NCI-H2107 treated with DMSO at 0.1 percent for 48 hours (cell line): ENCODE data around the gene PLEKHO2.

Source experiments
- DNase-seq: peaks from one replicate; lab custom pipeline; 2025; ENCODE audit not compliant: unreplicated experiment; lab: John Stamatoyannopoulos, UW

The PLEKHO2 gene

DNA sequence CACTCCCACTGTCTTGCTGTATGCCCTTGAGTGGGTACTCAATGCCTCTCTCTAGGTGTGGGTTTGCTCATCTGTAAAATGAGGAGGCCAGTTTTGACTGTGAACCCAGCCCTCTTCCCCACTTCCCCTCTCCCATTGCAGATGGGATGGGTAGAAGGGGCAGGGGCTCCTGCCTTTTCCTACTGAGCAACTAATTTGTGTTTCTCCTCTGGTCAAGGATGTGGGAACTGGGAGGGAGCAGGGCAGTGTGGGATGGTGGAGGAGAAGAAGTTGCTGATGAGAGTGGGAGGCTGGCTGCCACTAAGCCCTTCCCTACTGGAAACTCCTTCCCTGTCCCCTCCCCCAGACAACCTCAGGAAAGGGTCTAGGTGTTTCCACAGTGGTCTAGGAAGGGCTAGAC lies 49.8 kb downstream of the PLEKHO2 start:
- DNase-seq = no peak

DNA sequence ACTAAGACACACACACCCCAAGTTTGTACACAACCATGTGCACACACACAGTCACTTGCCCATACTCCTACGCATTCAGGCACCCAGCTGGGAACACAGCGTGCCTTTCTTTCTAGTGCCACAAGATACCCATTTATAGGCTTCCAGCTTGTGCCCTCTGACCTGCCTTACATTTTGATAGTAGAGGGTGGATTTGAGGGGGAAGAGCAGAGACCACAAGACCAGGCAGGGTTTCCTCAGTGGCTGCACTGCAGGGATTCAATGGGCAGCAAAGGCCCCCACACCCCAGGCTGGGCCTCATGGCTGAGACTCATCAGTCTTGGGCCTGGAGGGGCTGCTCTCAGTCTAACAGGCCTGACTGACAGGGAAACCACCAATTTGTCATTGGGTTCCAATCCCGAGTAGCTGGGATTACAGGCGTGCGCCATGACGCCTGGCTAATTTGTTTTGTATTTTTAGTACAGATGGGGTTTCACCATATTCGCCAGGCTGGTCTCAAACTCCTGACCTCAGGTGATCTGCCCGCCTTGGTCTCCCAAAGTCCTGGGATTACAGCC lies 51.2 kb downstream of the PLEKHO2 start:
- DNase-seq = no peak

DNA sequence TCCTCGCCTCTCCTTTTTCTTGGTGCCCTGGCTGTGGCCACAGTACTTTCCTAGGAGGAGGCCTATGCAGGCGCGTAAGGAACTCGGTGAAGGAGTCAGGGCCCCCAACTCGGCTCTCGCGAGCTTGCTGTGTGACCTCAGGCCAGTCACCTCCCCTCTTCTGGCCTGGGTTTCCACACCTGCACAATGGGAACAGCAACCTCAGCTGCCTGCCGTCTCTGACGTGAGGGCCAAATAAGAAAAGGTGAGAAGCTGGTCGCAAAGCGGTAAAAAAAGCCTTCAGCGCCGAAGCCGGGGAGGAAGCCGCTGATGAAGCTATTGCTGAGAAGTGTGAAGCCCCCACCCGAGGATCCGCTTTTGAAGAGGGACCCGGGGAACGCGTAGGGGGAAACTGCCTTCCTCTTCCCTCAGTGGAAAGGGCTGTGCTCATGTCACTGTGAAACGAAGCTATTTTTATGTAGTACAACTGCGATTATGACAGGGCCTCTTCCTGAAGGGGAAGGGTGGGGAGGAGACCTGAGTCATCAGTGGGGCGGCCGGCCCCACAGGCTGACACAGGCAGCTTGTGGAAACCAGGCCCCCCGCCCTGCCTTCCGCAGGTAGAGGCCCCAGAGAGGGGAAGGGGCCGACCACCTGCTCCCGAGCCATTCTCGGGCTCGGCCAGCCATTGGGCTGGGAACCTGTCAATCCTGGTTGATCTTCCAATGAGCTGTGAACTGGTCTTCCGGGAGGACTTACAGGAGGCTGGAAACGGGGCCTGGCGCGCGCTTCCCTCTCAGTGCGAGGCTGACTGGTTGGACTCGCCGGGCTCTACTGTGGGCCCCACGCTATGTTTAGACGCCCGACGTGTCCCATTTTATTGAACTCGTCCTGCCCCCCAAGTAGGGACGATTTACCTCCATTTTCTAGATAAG lies 52.0 kb downstream of the PLEKHO2 start:
- DNase-seq = no peak

DNA sequence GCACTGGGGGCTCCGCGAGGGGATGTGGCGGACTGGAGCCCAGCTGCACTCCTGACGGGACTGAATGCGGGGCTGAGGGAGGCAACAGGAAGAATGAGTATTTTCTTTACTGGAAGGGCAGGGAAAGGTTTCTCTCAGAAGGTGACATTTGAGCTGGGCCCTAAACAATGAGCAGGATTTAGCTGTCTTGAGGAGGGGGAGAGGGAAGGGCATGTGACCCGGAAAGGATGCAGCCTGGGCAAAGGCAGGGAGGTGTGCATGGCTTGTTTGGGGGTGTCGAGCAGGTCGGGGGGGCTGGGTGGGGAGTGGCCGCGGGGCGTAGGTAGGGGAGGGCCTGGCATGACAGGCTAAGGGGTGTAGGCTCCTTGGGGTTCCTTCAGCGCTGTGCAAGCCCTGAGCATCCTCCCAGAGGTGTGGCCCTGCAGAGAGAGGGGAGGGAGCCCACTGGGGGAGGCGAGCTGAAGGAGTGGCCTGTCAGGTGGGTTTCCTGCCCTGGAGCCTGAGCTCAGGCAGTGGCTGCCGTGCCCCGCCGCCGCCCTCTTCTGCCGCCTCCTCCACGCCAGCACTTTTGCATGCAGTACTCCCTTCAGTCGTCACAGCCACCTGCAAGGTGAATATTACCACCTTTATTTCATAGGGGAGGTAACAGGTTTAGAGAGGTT lies 52.8 kb downstream of the PLEKHO2 start:
- DNase-seq = no peak

DNA sequence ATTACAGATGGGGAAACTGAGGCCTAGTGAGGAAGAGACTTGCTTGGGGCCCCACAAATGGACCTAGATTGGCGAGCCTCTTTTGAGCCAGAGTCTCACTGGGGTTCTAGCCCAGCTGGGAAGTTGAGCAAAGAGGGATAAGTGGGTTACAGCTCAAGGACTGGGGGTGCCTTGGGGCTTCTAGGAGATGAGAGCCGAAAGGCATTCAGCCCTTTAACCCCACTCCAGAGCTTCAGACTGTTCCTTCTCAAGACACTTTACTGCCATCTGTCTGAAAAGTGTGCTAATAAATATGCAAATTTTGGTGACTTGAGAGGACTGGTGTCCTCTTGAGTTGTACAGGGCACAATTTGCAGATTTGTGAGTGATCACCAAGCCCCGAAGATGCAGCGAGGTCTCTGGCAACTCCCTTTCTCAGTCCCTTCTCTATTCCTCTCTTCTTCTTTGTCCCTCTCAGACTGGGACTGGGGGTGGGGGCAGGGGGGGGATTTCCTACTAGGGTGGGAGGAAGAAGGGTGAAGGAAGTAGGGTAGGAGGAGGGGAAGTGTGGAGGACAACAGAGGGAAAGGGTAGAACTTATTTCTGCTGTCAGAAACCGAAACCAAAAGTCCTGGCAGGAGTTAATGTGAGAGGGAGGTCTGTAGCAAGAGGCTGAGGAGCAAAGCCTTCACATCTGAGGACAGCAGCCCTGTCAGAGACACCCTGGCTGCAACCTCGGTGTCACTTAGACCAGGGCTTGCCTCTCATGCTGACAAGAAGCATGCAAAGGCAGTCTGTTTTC lies 53.8 kb downstream of the PLEKHO2 start:
- DNase-seq = no peak

DNA sequence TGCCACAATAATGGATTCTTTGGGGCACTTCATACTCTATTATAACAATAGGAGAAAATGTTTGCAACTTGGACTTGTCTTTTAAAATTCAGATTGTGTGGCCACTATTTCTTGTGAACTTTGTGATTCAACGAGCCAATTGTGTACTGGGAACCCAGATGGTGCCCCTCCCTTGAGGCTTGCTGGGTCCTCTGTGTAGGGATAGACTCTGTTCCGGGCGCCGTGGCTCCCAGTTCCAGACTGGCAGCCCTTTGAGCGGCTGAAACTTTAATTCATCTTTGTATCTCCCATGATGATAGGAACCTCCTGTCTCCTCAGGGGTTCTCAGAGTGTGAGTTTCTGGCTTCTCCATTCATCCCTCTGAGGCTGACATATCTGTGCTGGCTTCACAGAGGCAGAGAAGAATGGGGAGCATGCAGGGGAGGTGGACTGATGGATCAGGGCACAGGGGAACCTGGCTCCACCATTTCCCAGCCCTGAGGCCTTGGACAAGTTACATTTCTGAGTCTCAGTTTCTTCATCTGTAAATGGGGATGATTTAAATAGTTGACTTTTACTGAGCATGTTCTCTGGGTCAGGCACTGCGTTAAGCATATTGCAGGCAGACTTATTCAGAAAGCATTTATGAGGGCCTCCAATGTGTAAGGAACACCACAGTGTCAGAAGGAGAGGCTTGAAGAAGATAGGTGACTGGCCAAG lies 54.8 kb downstream of the PLEKHO2 start:
- DNase-seq = no peak

DNA sequence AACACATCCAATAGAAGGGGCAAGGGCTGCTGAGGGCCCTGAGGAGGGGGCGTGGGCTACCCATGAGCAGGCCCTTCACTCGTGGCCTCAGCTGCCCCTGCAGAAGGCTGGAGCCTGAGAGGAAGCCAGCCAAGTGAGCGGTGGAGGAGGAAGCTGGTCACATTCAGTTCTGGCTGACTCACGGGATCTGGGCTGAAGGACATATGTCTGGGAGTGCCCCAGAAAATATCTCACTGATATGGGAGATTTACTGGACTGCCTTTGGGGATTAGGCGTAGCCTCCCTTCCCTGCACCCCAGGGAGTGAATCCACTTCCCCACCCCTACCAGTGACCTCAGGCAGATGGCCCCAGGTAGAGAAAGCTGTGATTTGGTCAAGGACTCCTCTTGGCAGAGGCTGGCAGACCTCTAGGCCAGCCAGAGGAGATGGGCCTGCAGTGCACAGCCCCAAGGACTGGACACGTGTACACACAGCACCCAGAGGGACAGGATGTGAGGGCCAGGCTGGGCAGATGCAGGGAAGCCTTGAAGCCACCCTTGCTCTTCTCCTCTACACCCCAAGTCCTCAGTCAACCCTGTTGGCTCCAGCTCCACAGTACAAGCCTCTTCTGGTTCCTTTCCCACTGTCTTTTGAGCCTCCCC lies 55.8 kb downstream of the PLEKHO2 start:
- DNase-seq = no peak

DNA sequence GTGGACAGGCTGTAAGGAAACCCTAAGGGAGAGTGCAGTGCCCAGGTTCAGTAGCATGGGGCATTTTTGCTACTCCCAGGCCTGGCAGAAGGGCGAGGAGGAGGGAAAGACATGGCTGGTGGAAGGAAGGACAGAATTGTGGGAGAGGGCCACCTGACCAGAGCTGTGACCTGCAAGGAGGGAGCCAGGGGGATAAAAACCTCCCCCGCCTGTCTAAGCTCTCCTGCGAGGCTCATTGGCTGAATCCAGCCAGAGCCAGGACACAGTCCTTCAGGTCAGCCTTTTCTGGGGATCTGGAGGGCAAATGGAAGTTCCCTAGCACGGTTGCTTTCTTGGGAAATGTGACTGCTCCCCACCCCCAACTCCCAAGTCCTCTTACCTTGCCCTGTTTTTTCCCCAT lies 56.7 kb downstream of the PLEKHO2 start:
- DNase-seq = no peak

DNA sequence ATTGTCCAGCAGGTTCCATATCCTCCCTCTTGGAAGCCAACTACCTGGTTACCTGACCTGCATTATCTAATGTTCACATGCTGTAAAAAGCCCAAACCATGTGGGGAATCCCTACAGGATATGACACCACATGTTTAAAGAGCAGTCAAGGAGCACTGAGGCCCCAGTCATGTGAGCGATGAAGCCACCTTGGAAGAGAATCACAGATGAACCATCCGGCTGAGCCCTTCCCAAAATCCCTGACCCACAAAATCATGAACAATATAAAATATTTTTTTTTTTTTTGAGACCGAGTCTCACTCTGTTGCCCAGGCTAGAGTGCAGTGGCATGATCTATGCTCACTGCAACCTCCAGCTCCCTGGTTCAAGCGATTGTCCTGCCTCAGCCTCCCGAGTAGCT lies 59.4 kb downstream of the PLEKHO2 start:
- DNase-seq = no peak

DNA sequence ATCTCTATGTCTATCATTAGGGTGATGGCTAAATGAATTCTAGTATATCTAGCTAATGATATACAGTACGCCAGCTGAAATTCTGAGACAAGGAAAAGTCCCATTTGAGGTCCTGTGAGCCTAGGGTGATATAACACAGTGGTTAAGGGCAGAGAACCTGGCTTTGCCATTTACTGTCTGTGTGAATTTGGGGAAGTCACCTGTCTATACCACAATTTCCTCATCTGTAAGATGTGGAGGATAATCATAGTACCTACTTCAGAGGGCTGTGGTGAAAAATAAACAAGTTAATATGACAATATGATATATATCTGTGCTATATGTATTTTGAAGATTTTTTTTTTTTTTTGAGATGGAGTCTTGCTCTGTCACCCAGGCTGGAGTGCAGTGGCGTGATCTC lies 60.2 kb downstream of the PLEKHO2 start:
- no peak for DNase-seq

DNA sequence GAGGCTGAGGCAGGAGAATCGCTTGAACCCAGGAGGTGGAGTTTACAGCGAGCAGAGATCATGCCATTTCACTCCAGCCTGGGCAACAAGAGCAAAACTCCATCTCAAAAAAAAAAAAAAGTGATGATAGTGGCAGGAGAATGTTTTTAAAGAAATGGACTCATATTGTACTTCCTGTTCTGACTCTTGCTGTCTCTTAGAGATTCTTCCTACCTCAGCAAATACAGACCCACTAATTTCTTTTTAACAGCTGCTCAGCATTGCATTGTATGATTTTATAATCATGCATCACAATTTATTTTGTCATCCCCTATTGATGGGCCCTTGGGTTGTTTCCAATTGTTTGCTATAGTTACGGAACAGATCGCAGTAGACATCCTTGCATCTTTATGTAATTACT lies 61.1 kb downstream of the PLEKHO2 start:
- DNase-seq = no peak

DNA sequence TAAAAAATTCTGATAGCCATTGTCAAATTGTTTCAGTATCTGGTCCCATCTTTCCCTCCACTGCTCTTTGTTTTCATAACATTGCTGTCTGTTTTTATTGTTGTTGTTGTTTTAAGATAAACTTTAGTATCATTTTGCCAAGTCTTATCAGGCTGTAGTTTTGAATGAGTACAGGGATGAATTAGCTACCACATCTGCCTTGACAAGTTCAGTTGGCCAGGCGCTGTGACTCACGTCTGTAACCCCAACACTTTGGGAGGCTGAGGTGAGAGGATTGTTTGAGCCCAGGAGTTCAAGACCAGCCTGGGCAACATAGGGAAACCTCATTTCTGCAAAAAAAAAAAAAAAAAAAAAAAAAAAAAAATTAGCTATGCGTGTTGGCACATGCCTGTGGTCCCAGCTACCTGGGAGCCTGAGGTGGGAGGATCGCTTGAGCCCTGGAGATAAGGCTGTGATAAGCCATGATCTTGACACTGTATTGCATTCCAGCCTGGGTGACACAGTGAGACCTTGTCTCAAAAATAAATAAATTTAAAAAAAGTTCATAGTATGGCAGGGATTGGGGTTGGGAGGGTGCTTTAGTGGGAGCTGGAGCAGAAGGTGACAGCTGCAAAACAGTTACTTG lies 61.7 kb downstream of the PLEKHO2 start:
- DNase-seq = no peak

DNA sequence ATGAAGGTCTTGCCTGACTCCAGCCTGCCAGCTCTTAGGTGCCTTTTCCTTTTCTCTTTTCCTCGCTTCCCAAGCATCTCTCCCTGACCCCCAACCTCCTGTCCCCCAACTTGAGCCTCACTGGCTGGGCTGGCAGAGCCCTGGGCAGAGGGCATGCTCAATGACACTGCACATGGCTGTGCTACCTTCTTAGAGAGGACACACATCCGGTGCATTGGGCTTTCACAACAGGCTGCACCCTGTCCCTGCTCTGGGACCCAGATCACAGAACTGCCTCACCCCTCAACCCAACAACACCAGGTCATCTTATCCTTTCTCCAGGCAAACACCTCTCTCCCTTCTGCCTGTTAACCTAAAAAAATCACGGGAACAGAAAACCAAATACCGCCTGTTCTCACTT lies 62.5 kb downstream of the PLEKHO2 start:
- no peak for DNase-seq

DNA sequence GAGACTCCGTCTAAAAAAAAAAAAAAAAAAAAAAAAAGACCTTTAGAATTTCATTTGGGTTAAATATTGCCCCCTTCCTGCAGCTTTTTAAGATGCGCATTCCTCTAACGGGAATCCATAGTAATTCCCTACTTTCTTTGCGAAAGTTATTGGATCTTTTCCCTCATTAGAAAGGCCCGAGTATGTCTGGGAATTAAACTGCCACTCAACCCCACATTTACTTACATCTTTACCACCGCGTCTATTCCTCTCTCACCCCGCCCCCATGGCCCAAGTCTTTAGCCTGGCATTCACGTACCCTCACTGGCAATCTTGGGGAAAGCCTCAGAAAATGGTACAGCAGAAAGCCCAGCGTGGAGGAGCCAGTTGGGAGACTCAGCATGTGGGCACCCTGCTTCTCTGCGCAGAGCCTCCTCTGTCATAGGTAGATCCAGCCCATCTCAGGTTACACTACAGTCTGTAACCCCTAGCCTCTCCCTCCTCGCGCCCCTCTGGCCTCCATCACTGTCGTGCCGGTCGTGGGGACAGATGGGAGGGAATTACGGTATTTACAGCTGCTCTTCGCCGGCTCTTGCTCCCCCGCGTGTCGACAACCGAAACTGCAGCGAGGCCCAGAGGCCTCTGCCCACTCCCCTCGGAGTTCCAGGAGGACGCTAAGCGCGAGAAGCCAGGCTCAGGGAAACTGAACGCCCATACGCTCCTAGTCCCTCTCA lies 63.6 kb downstream of the PLEKHO2 start:
- DNase-seq = no peak

DNA sequence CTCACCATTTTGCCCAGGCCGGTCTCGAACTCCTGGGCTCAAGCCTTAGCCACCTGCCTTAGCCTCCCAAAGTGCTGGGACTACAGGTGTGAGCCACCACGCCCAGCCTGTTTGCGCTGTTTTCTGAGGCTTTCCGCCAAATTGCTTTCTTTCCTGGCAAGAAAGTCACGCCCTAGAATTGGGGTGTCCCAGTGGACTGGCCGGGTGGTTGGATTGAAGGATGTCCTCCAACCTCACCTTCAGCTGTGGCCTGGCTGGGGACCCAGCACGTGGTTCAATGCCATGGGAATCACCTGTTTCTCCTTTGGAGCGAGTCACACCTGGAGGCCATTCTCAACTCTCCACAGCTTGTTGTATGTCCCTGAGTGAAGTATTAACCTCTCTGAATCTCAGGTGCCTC lies 64.2 kb downstream of the PLEKHO2 start:
- DNase-seq = no peak

DNA sequence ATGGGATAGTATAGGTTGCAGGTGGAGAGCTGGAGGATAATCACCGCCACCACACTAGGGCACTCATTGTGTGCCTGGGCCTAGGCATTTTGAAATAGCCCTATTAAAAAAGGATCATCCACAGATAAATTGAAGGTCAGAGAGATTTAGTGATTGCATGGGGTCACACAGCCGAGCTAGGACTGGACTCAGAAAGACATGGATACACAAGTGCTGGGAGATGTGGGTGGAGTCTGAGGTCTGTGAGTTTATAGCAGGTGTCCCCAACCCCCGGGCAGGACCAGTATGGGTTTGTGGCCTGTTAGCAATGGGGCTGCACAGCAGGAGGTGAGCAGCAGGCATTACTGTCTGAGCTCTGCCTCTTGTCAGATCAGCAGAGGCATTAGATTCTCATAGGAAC lies 64.7 kb downstream of the PLEKHO2 start:
- DNase-seq = no peak

DNA sequence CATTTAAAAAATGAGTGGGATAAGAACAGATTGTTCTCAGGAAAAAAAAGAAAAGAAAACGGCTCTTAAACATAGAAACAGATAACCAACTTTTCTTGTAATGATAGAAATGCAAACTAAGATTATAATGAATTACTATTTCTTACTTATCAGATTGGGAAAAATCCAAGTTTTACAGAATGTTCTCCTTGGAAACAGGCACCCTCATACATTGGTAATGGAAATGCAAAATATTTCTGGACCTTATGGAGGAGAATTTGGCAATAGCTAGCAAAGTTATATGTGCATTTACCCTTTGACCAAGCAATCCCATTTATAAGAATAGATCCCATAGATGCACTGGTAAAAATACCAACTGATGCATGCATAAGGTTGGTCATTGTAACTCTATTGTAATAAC lies 66.3 kb downstream of the PLEKHO2 start:
- no peak for DNase-seq

DNA sequence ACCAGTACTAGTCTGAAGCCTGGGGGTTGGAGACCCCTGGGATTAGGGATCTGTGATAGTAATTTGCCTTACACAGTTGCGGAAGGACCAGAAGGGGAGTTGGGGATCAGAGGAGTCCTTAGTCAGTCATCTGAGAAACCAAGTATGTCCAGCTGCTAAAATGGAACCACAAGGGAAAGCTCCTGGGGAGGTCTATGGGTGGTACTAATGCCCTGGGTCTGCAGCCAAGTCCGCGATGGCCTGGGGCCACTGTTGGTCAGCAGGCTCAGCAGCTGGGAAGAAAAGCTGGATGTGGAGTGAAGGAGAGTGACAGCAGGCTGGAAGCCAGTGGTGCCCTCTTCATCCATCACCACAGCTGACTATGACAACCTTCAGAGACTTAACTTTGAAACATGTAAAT lies 67.8 kb downstream of the PLEKHO2 start:
- no peak for DNase-seq
